ENCODE data around the gene DNMT1. TPM values are rescaled to one million over a fixed set of nuclear protein-coding genes. Genes with fewer than 3 reads are reported as not detected.

DNMT1 gene
- total RNA-seq, 1 experiment from 2014 or later: 227 TPM

DNA sequence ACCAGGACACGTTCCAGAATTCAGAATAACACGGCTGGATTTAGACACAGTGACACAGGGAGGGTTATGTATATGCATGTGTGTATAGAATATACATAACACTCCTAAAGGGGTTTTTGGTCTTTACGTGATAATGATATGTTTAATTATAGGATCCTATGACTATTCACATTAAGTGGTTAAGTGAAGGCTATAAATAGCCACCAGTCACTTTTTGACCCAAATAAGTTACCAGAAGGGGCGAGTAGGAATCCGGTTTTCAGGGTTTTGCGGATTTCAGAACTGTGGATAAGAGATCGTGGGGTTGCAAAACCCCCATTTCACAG is 99.2 kb downstream of the DNMT1 start:
- H3K9me3 Mint-ChIP-seq: peaks cover 0 to 3% of the 10 kb centered on the region in 2 experiments; a peak in 2 of 5 replicates
- peaks cover 3% of the 10 kb centered on the region in 2 experiments; a peak in 3 of 4 replicates for H3K4me1 Mint-ChIP-seq
- no peak for DNase-seq
- Histone ChIP-seq H3K4me2 (ENCODE audit: insufficient read depth, insufficient read length, low read length) (no peak overlapping the region), H4K91ac (ENCODE audit: insufficient read length, low read depth, low read length) (no peak overlapping the region), H3K79me1 (ENCODE audit: insufficient read depth, low read depth, low read length, poor library complexity, severe bottlenecking) (no peaks in the 10 kb centered on the region), H3K14ac (ENCODE audit: insufficient read depth, low read length) (no peak overlapping the region), H3K9ac (ENCODE audit: extremely low read depth, insufficient read length, low read length) (no peak overlapping the region), H3T11ph (ENCODE audit: low read length) (no peak overlapping the region), H3K27ac (ENCODE audit: insufficient read length, low read depth, low read length) (no peak overlapping the region), H3K27me3 (ENCODE audit: insufficient read depth, low read length) (peaks cover 3% of the 10 kb centered on the region), H3K4ac (ENCODE audit: low read depth, low read length) (no peak overlapping the region), H3K9me3 (ENCODE audit: control insufficient read depth, low read depth, low read length) (no peaks in the 10 kb centered on the region), H2BK15ac (ENCODE audit: low read depth, low read length) (no peak overlapping the region), H2AK5ac (ENCODE audit: insufficient read length, low read length) (no peak overlapping the region), H2AFZ (ENCODE audit: low read length) (no peak overlapping the region), H2BK120ac (ENCODE audit: low read depth, low read length, poor library complexity, severe bottlenecking) (no peak overlapping the region), H2BK12ac (ENCODE audit: insufficient read length, low read depth, low read length) (no peak overlapping the region), H3K79me2 (ENCODE audit: insufficient read depth, low read length) (no peaks in the 10 kb centered on the region), H3K23ac (ENCODE audit: insufficient read length, low read depth, low read length) (no peak overlapping the region), H2BK20ac (ENCODE audit: low read depth, low read length, poor library complexity, severe bottlenecking) (no peak overlapping the region), H4K5ac (ENCODE audit: insufficient read length, low read depth, low read length) (no peak overlapping the region), H3K56ac (ENCODE audit: insufficient read length, low read depth, low read length) (no peak overlapping the region), H3K4me1 (ENCODE audit: insufficient read depth, low read length) (no peaks in the 10 kb centered on the region), H2BK5ac (ENCODE audit: insufficient read length, low read length) (no peak overlapping the region), H4K20me1 (ENCODE audit: control insufficient read depth, insufficient read depth, insufficient read length) (no peaks in the 10 kb centered on the region), H3K18ac (ENCODE audit: insufficient read length, low read depth, low read length) (no peak overlapping the region), H3K23me2 (ENCODE audit: insufficient read length, low read depth, low read length, poor library complexity, severe bottlenecking) (peaks cover 3% of the 10 kb centered on the region), H4K8ac (replicated peaks; ENCODE audit: insufficient read length, low read depth, low read length) (no peak overlapping the region)
- no peak overlapping the region for H3K27ac Mint-ChIP-seq
- no CpG with 5 or more reads among the region's 7 CpGs for WGBS (ENCODE audit: extremely low coverage, insufficient read length, low lambda C conversion rate)
- TF ChIP-seq, protein P1, sequence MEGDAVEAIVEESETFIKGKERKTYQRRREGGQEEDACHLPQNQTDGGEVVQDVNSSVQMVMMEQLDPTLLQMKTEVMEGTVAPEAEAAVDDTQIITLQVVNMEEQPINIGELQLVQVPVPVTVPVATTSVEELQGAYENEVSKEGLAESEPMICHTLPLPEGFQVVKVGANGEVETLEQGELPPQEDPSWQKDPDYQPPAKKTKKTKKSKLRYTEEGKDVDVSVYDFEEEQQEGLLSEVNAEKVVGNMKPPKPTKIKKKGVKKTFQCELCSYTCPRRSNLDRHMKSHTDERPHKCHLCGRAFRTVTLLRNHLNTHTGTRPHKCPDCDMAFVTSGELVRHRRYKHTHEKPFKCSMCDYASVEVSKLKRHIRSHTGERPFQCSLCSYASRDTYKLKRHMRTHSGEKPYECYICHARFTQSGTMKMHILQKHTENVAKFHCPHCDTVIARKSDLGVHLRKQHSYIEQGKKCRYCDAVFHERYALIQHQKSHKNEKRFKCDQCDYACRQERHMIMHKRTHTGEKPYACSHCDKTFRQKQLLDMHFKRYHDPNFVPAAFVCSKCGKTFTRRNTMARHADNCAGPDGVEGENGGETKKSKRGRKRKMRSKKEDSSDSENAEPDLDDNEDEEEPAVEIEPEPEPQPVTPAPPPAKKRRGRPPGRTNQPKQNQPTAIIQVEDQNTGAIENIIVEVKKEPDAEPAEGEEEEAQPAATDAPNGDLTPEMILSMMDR (conservative IDR thresholded peaks at IDR 0.05): no peak
- peak overlapping the region in 1 of 2 experiments; percentile 57; a peak in 3 of 5 replicates for H3K4me3 Mint-ChIP-seq
- peaks cover 58% of the 10 kb centered on the region for H3K27me3 Mint-ChIP-seq (ENCODE audit: low read depth)
- peaks cover 1 to 16% (median 7%) of the 10 kb centered on the region in 3 experiments; a peak in 5 of 7 replicates for H3K36me3 Mint-ChIP-seq (ENCODE audit: insufficient read depth in 1 of 3, low read depth in 3 of 3)

Data from H9 (cell line).